Activated CD8-positive, alpha-beta memory T cell treated with anti-CD3 and anti-CD28 coated beads for 36 hours (primary cell): ENCODE results near the gene PTPRH. TPM values are rescaled to one million over a fixed set of nuclear protein-coding genes. Genes with fewer than 3 reads are reported as not detected.
"Not testable (repeated sequence)": the region's sequence is repeated elsewhere in the genome, so short reads cannot be mapped to it uniquely, and the experiment has no call there.

Experiments
- CTCF ChIA-PET: fragments of 350-600 bp; sonication (Branson Sonifier 250); formaldehyde crosslinking; loops from one replicate; lab custom pipeline; 2021; ENCODE audit warnings: antibody characterized with exemption; lab: Charles Lee
- POLR2A ChIA-PET: fragments of 350-600 bp; sonication (Branson Sonifier 250); formaldehyde crosslinking; loops from one replicate; lab custom pipeline; 2021; ENCODE audit warnings: antibody characterized with exemption; lab: Charles Lee
- total RNA-seq, 2 experiments: library from RNA; stranded (reverse); gene quantifications; one replicate each; pipeline ENCODE4 v1.2.3, GENCODE V29; 2021

The PTPRH gene
- total RNA-seq, 2 experiments from 2014 or later, result not detected

GRCh38 chr19:55202199-55202598 lies 7.1 kb downstream of the PTPRH start:
- CTCF ChIA-PET, POLR2A ChIA-PET: not testable (repeated sequence)

DNA sequence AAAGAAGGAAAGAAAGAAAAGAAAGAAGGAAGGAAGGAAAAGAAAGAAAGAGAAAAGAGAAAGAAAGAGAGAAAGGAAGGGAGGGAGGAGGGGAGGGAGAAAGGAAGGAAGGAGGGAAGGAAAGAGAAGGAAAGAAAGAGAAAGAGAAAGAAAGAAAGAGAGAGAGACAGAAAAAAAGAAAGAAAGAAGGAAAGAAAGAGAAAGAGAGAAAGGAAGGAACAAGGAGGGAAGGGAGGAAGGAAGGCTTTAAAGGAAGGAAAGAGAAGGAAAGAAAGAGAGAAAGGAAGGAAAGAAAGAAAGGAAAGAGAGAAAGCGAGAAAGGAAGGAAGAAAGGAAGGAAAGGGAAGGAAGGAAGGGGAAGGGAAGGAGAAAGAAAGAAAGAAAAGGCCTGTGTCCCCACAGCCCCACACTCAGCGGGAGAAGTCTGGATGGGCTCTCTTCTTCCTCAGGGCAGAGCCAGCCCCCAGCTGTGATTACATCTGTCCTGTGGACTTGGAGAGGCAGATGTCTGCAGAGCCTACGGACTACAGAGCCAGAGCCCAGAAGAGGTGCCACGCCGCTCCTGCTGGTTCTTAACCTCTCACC lies 9.6 kb downstream of the PTPRH start:
- POLR2A ChIA-PET, result no interaction called here
- CTCF ChIA-PET, result no interaction called here

GRCh38 chr19:55198651-55199050 lies 10.7 kb downstream of the PTPRH start:
- POLR2A ChIA-PET, result interaction anchor here (0.9 kb wide), 1 partner anchor 38 kb away, joined by 3 read pairs; no protein-coding TSS in a partner anchor
- CTCF ChIA-PET, result no interaction called here

GRCh38 chr19:55197528-55197927 lies 11.8 kb downstream of the PTPRH start:
- POLR2A ChIA-PET, result no interaction called here

GRCh38 chr19:55196803-55197202 lies 12.5 kb downstream of the PTPRH start:
- ChIA-PET CTCF (no interaction called here), POLR2A (no interaction called here)

More at GRCh38 chr19:55197528-55197927, 11.8 kb downstream of the PTPRH start:
- CTCF ChIA-PET, result interaction anchor here (1.1 kb wide), 1 partner anchor 270 kb away, joined by 3 read pairs; no protein-coding TSS in a partner anchor

DNA sequence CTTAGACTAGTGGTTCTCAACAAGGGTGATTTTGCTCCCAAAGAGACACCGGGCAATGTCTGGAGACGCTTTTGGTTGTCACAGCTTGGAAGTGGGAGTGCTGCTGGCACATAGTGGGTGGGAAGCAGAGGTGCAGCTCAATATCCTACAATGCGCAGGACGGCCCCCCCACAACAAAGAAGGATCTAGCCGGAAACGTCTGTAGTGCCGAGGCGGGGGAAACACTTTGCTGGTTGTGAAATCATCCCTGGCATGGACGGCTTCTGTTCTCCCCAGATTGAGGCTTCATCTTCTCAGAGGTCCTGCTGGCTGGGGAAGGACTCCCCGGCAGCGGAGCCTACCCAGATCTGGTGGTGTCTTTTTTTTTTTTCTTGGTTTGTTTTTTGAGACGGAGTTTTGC lies 15.8 kb downstream of the PTPRH start:
- ChIA-PET POLR2A (no interaction called here), CTCF (no interaction called here)

DNA sequence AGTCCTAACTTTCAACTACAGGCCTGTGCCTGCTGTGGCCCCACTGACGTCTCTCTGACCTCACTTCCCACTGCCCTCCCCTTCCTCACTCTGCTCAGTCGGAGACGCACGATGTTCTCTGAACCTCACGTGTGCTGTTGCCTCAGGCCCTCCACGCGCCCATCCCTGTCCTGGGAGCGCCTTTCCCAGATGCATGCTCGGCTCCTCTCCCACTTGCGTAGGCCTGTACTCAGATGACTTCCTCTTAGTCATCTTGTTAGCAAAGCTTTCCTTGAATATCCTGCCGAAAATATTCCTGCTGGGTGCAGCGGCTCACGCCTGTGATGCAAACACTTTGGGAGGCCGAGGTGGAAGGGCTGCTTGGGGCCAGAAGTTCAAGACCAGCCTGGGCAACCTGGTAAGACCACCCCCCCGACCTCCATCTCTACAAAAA lies 19.9 kb downstream of the PTPRH start:
- CTCF ChIA-PET, result no interaction called here

GRCh38 chr19:55188625-55189024 lies 20.7 kb downstream of the PTPRH start:
- CTCF ChIA-PET, result no interaction called here
- POLR2A ChIA-PET, result no interaction called here

More for the DNA sequence above, 19.9 kb downstream of the PTPRH start:
- POLR2A ChIA-PET, result no interaction called here

- POLR2A ChIA-PET, result no interaction called here
- CTCF ChIA-PET, result no interaction called here
Observed at GRCh38 chr19:55186080-55186479, 23.2 kb downstream of the PTPRH start.

- ChIA-PET CTCF (no interaction called here), POLR2A (no interaction called here)
Observed at GRCh38 chr19:55181740-55182139, 27.6 kb downstream of the PTPRH start.

- ChIA-PET CTCF (interaction anchor here (0.8 to 1.1 kb wide), 4 partner anchors 14 to 452 kb away, joined by 3 read pairs; no protein-coding TSS in a partner anchor), POLR2A (no interaction called here)
Observed at GRCh38 chr19:55179606-55180484, 29.5 kb downstream of the PTPRH start, which contains the start of gene SYT5. TSS of gene SYT5 (minus strand) at chr19:55180289. CDS start at chr19:55179041, 1,248 bp downstream.

DNA sequence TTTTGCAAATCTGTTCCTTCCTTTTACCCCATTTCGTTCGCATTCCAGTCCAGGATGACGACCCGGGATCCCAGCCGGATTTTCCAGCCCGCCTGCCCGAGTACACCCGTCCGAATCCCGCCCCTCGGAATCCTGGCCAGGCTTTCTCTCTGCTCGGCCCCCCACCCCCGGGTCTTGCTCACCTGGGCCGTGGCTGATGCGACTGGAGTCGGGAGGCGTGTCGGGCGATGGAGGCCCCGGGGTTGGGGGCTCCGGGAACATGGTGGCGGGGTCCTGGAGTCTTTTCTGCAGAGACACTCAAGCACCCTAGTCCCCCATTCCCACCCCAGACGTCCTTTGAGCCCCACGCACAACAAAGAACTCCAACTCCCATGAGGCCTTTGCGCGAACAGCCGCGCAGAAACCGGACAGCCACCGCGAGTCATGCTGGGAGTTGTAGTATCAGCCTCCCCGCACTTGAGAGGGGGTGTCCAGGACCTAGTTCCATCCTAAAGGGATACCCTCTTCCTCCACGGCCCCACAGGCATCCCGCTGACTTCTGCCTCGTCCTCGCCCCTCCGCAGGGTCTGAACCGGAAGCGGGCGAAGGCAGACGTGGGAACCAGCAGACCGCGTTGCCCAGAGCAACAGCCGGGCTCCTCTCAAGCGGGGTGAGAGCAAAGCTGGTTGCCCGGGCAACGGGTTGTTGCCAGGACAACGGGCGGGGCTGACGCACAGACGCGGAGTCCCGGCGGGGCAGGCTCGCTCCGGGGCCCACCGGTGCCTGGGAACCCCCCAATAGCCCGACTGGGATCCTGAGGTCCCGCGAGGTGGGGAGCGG lies 30.3 kb downstream of the PTPRH start:
- CTCF ChIA-PET, result interaction anchor here (0.7 to 0.9 kb wide), 3 partner anchors 13 to 453 kb away, joined by 3 to 9 read pairs (median 3); no protein-coding TSS in a partner anchor
- POLR2A ChIA-PET, result no interaction called here

DNA sequence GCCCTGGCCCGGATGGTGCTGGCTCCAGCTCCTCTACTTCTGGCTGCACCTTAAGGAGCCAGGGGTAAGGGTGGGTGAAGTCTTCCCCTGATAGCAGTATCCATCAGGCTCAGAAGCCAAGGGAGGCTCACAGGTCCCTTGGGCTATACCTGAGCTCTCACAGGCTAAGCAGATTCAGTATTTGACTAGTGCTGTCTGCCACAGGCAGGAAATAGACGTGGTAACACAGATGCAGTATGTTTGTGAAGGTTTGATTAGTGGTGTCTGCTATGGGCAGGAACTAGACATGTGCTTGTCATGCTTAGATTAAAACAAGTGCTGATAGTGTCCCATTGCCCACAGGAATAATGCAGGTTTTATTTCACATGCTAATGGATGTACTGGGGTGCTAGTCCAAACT lies 33.2 kb downstream of the PTPRH start:
- CTCF ChIA-PET, result no interaction called here
- POLR2A ChIA-PET, result no interaction called here

DNA sequence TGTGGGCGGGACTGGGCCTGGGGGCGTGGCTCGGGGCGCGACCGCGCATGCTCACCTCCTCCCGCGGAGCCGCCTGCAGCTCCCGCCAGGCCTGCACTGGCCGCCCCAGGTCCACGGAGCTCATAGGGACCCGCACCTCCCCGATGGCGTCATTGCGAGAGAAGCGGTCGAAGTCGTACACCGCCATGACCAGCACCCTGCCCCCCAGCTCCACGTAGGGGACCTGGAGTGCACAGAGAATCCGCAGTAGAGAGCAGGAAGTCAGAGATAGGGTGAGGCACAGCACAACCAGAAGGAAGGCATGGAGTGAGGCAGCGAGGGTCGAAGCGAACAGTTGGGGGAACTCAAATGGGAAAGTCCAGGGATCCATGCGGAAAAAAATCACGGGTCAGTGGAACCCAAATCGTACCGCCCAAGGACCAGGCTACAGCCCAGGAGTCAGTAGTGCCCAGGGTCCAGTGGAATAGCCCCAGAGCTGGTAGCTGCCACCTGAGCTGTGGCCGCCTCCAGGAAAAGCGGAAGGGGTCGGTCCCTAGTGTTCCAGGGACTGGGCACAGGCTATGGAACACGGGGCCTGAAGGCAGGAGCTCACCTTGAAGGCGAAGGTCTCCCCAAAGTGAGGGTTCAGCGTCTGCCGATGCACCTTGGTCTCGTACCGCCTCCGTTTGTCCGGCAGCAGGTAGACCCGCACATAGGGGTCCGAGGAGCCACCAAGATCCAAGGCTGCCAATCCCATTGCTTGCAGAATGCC lies 34.0 kb downstream of the PTPRH start:
- ChIA-PET POLR2A (no interaction called here), CTCF (interaction anchor here (1.7 to 1.9 kb wide), 2 partner anchors 9 to 15 kb away, joined by 6 read pairs; partner anchors contain the start of gene DNAAF3)

- POLR2A ChIA-PET, result no interaction called here
- CTCF ChIA-PET, result interaction anchor here (1.7 to 1.9 kb wide), 2 partner anchors 9 to 14 kb away, joined by 6 read pairs; partner anchors contain the start of gene DNAAF3
Observed at GRCh38 chr19:55174425-55175116, 34.7 kb downstream of the PTPRH start.

DNA sequence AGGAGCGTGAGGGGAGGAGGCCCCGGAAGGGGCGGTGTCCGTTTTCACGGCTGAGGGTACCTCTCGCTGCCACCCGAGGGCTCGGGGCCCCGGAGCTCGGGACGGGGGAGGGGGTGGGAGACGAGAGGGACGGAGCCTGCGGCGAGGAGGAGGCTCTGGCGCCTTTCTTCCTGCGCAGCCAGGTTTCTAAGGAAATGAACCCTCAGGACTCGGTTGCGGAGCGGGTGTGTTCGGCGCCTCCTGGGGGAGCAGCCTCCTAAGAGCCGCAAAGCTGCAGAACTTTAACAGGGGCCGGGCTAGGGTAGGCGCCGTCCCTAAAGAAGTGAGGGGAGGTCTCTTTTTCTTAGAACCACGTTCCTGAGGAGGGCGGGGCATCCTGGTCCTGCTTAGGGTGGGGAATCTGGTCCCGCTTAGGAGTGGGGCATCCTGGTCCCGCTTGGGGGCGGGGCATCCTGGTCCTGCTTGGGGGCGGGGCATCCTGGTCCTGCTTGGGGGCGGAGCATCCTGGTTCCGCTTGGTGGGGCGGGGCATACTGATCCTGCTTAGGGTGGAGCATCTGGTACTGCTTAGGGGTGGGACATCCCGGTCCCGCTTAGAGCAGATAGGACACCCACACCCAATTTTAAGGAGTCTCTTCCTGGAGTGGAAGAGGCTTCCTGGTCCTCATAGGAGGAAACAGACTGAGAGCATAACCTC lies 35.4 kb downstream of the PTPRH start:
- ChIA-PET POLR2A (no interaction called here), CTCF (interaction anchor here (0.8 to 1.9 kb wide), 3 partner anchors 8 to 13 kb away, joined by 4 to 6 read pairs (median 6); partner anchors contain the start of gene DNAAF3)

DNA sequence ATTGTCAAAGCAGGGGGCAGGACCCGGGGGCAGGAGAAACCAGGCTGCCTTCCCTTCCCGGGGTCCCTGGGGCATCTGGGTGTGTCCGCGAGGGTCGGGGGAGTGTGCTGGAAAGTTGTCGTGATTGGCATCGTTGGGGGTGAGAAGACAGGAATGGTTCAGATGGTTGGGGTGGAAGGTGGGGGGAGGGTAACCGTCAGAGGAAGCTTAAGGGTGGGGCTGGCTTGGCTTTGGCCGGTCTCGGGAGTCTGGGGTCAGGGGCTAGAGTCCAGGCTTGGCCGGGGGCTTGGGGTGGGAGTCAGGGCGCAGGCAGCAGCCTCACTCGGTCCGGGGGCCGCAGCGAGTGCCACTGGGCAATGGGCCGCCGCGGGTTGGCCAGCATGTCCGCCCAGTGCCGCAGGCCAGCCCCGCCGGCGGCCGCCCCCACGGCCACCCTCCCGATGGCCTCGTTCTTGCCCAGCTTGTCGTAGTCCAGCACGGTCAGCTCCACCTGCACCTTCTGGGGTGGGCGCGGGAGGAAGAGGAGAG lies 36.1 kb downstream of the PTPRH start:
- CTCF ChIA-PET, result interaction anchor here (0.5 to 0.8 kb wide), 2 partner anchors 13 to 252 kb away, joined by 4 to 5 read pairs; no protein-coding TSS in a partner anchor
- POLR2A ChIA-PET, result no interaction called here
